IMR-90 (cell line): ENCODE data around the gene BPIFB2.

ENCODE experiments used
- BHLHE40 ChIP-seq: fragments of 150-350 bp; IDR thresholded peaks from 2 replicates; pipeline ENCODE4 v1.6.1; 2016; ENCODE audit warnings: mild to moderate bottlenecking, low read depth, low read length
- CEBPB ChIP-seq: IDR thresholded peaks from 2 replicates; pipeline ENCODE4 v1.6.1; 2012; ENCODE audit warnings: low read depth, low read length, improper control_type of control experiment
- CHD1 ChIP-seq: IDR thresholded peaks from 2 replicates; pipeline ENCODE4 v1.6.1; 2012; ENCODE audit warnings: low read depth, low read length, improper control_type of control experiment
- CTCF ChIP-seq: conservative IDR thresholded peaks from 2 replicates; pipeline ENCODE4 v1.5.1; 2012; ENCODE audit warnings: mild to moderate bottlenecking, low read depth, low read length, improper control_type of control experiment
- ELK1 ChIP-seq: fragments of 150-350 bp; IDR thresholded peaks from 2 replicates; pipeline ENCODE4 v1.6.1; 2016; ENCODE audit warnings: low read depth, mild to moderate bottlenecking, low read length, moderate library complexity, borderline replicate concordance
- FOS ChIP-seq: fragments of 150-350 bp; IDR thresholded peaks from 2 replicates; pipeline ENCODE4 v1.6.1; 2016; ENCODE audit warnings: low read depth, low read length
- MAZ ChIP-seq: IDR thresholded peaks from 2 replicates; pipeline ENCODE4 v1.6.1; 2012; ENCODE audit warnings: low read depth, mild to moderate bottlenecking, low read length, improper control_type of control experiment, moderate library complexity, borderline replicate concordance
- MXI1 ChIP-seq: IDR thresholded peaks from 2 replicates; pipeline ENCODE4 v1.6.1; 2012; ENCODE audit warnings: low read depth, mild to moderate bottlenecking, low read length, moderate library complexity, borderline replicate concordance
- NFE2L2 ChIP-seq: fragments of 150-350 bp; IDR thresholded peaks from 2 replicates; pipeline ENCODE4 v1.6.1; 2016; ENCODE audit warnings: low read depth, mild to moderate bottlenecking, low read length
- POLR2A ChIP-seq: IDR thresholded peaks from 2 replicates; pipeline ENCODE4 v1.6.1; 2012; ENCODE audit warnings: mild to moderate bottlenecking, low read depth, low read length
- RAD21 ChIP-seq: IDR thresholded peaks from 2 replicates; pipeline ENCODE4 v1.6.1; 2012; ENCODE audit warnings: low read length, improper control_type of control experiment
- RFX5 ChIP-seq: IDR thresholded peaks from 2 replicates; pipeline ENCODE4 v1.8.0; 2012; ENCODE audit warnings: low read depth, mild to moderate bottlenecking, low read length, moderate library complexity
- SMC3 ChIP-seq: fragments of 150-350 bp; IDR thresholded peaks from 2 replicates; pipeline ENCODE4 v1.6.1; 2016; ENCODE audit warnings: low read depth, mild to moderate bottlenecking, antibody characterized with exemption, low read length, moderate library complexity
- USF2 ChIP-seq: fragments of 150-350 bp; IDR thresholded peaks from 2 replicates; pipeline ENCODE4 v1.6.1; 2017; ENCODE audit warnings: mild to moderate bottlenecking, antibody characterized with exemption, low read length, low read depth

GRCh38 chr20:33017542-33017941 is 10.0 kb downstream of the BPIFB2 start:
- TF ChIP-seq CTCF (no peak), RFX5 (no peak), RAD21 (no peak), FOS (no peak), ELK1 (no peak), POLR2A (no peak), MXI1 (no peak), CHD1 (no peak), MAZ (no peak), NFE2L2 (no peak), SMC3 (no peak), CEBPB (no peak), BHLHE40 (no peak), USF2 (no peak)
